Ovary (tissue), 9 donors: ENCODE data around the gene FKBP15. TPM values are rescaled to one million over a fixed set of nuclear protein-coding genes. Genes with fewer than 3 reads are reported as not detected.
A peak's percentile ranks its signal among the peaks of the same experiment; 100 is the strongest.

Experiments
- DNase-seq, 5 donors: peaks; one replicate each; pipeline ENCODE4 v3.0.0-alpha.2; 2019 to 2020
- H3K27ac ChIP-seq, 2 donors: fragments of 200-600 bp; one replicate each; pipeline versions ENCODE4 v1.5.1 to v1.8.0; 2019 to 2022
- H3K27me3 ChIP-seq: fragments of 200-600 bp; one replicate; pipeline ENCODE4 v1.8.0; 2022
- H3K36me3 ChIP-seq: fragments of 200-600 bp; sonication (generic); one replicate; pipeline ENCODE4 v1.5.1; 2019
- H3K4me1 ChIP-seq: one replicate; pipeline ENCODE4 v1.8.1; 2013; ENCODE audit warnings: mild to moderate bottlenecking, moderate library complexity; ENCODE audit not compliant: insufficient read depth
- H3K4me3 ChIP-seq: fragments of 200-600 bp; sonication (generic); one replicate; pipeline ENCODE4 v1.5.1; 2017
- H3K9me3 ChIP-seq, 2 donors: fragments of 200-600 bp in 1 of 2; sonication (generic) in 1 of 2; one replicate each; pipeline versions ENCODE4 v1.5.1 to v1.8.1; 2013 to 2019; ENCODE audit warnings: mild to moderate bottlenecking in 1 of 2, moderate library complexity in 1 of 2
- CTCF ChIP-seq, 3 donors: fragments of 450-650 bp in 2 of 3; fragments of 200-600 bp in 1 of 3; IDR thresholded peaks; one replicate each; pipeline versions ENCODE4 v1.5.1 to v1.8.0; 2016 to 2022; ENCODE audit warnings: antibody characterized with exemption in 3 of 3, mild to moderate bottlenecking in 1 of 3
- EP300 ChIP-seq: sonication (generic); formaldehyde crosslinking; IDR thresholded peaks from one replicate; pipeline ENCODE4 v1.6.1; 2017; ENCODE audit warnings: antibody characterized with exemption
- POLR2A ChIP-seq: fragments of 450-650 bp; IDR thresholded peaks from one replicate; pipeline ENCODE4 v1.6.1; 2017; ENCODE audit warnings: antibody characterized with exemption, mild to moderate bottlenecking, moderate library complexity
- WGBS, 3 donors: extraction: QIAGEN DNeasy Blood & Tissue Kit in 1 of 3; methylation state at CpG; one replicate each; pipeline versions ENCODE4 v1.1.5 to v1.1.7; 2013 to 2017; 5-methylcytosine and 5-hydroxymethylcytosine counted together
- intact Hi-C, 4 donors: fragments of 100-400 bp; cut with DNase I; formaldehyde crosslinking; loops; one replicate each; pipeline versions ENCODE4 v1.11.0 to v1.15.1; 2022 to 2023
- polyA plus RNA-seq, 2 donors: library from polyadenylated mRNA; stranded (reverse); fragments of 200-250 nt in 1 of 2; fragments of 350-450 nt in 1 of 2; fragmentation: Illumina TruSeq in 1 of 2; extraction: RNeasy Lipid Tissue Mini Kit (QIAGEN cat#74804) in 1 of 2; gene quantifications; one replicate each; pipeline ENCODE4 v1.2.3, GENCODE V29; 2013 to 2014
- total RNA-seq, 7 donors: library from RNA; depleted of rRNA in 2 of 7; stranded (reverse); fragments of >200 nt in 2 of 7; fragmentation: NEBNext Ultra II Directional in 3 of 7; extraction: Animal tissue kit (Norgen Biotek cat#: 25700) in 3 of 7; gene quantifications; one replicate each; pipeline versions ENCODE4 v1.1.0 to v1.2.4, GENCODE V29; 2016 to 2023
- donor health status: DM: no; HTN: no; CAD: no; lungs with moderate emphysema.
- donor health status: DM: no; HTN: no; CAD: no.
- donor health status: Bipolar disorder and iron deficiency.
- donor health status: DM: yes; HTN: yes; CAD: no.
- donor health status: DM: no; HTN: no; CAD: no.
- donor health status: DM: yes; HTN: yes; CAD: no.

Gene FKBP15
- total and polyA plus RNA-seq, 9 donors: 10.9 to 32.9 (median 20.2) TPM

GRCh38 chr9:113166039-113166438 is 55.0 kb downstream of the FKBP15 start:
- TF ChIP-seq CTCF (IDR thresholded peaks at IDR 0.05): no peak
- no peak for TF ChIP-seq EP300
- no peak for TF ChIP-seq POLR2A
- H3K36me3 ChIP-seq: no peaks in the 10 kb centered on the region

GRCh38 chr9:113164536-113165300 is 56.4 kb downstream of the FKBP15 start:
- H3K36me3 ChIP-seq: no peaks in the 10 kb centered on the region
- WGBS, 3 donors: 53 to 69% (median 65%) methylated on average over 4 of the region's 4 CpGs
- intact Hi-C loops: no loop called here
- H3K9me3 ChIP-seq: no peaks in the 10 kb centered on the region
- H3K27ac ChIP-seq: no peak overlapping the region
- H3K27me3 ChIP-seq: no peaks in the 10 kb centered on the region
- TF ChIP-seq EP300: no peak
- TF ChIP-seq POLR2A: no peak
- TF ChIP-seq CTCF (IDR thresholded peaks at IDR 0.05): no peak
- no peak overlapping the region for H3K4me3 ChIP-seq
- no peaks in the 10 kb centered on the region for H3K4me1 ChIP-seq
- DNase-seq: peak in 1 of 5 donors; percentile 35

More at GRCh38 chr9:113166039-113166438, 55.0 kb downstream of the FKBP15 start:
- no peak overlapping the region for H3K4me3 ChIP-seq
- intact Hi-C loops: no loop called here
- H3K4me1 ChIP-seq: no peaks in the 10 kb centered on the region
- WGBS, 3 donors: 91 to 100% (median 93%) methylated on average over 4 of the region's 4 CpGs
- DNase-seq: no peak
- H3K27me3 ChIP-seq: no peaks in the 10 kb centered on the region
- no peak overlapping the region for H3K27ac ChIP-seq
- no peaks in the 10 kb centered on the region for H3K9me3 ChIP-seq

- Histone ChIP-seq H3K36me3 (no peaks in the 10 kb centered on the region), H3K9me3 (no peaks in the 10 kb centered on the region), H3K27me3 (no peaks in the 10 kb centered on the region), H3K27ac (no peak overlapping the region), H3K4me1 (no peaks in the 10 kb centered on the region), H3K4me3 (no peak overlapping the region)
- TF ChIP-seq POLR2A (no peak), CTCF (IDR thresholded peaks at IDR 0.05) (no peak), EP300 (no peak)
- 64 to 83% (median 65%) methylated on average over 3 of the region's 3 CpGs for WGBS, 3 donors
- DNase-seq: no peak
- intact Hi-C loops: no loop called here
Measured at GRCh38 chr9:113163001-113163400, 58.1 kb downstream of the FKBP15 start.

- WGBS, 3 donors: 39 to 56% (median 51%) methylated on average over 3 of the region's 3 CpGs
- Histone ChIP-seq H3K27ac (no peak overlapping the region), H3K36me3 (no peaks in the 10 kb centered on the region), H3K4me1 (no peaks in the 10 kb centered on the region), H3K27me3 (no peaks in the 10 kb centered on the region), H3K4me3 (no peak overlapping the region), H3K9me3 (no peaks in the 10 kb centered on the region)
- DNase-seq: no peak
- intact Hi-C loops: no loop called here
- no peak for TF ChIP-seq CTCF (IDR thresholded peaks at IDR 0.05)
- no peak for TF ChIP-seq EP300
- TF ChIP-seq POLR2A: no peak
Measured at GRCh38 chr9:113160571-113160970, 60.5 kb downstream of the FKBP15 start.
